MV-4-11 (cell line): ENCODE results near the gene PIGZ.

ENCODE experiments used
- DNase-seq: peaks from one replicate; lab custom pipeline; 2025; lab: John Stamatoyannopoulos, UW

PIGZ gene

GRCh38 chr3:196948442-196949284, 20.0 kb downstream of the PIGZ start:
- DNase-seq, result peak; percentile 4

GRCh38 chr3:196947860-196948441, 20.7 kb downstream of the PIGZ start:
- DNase-seq, result no peak

- peak; percentile 51 for DNase-seq
Measured at GRCh38 chr3:196947136-196947859, 21.3 kb downstream of the PIGZ start.

- DNase-seq, result peak; percentile 27
Measured at GRCh38 chr3:196944037-196944790, 24.4 kb downstream of the PIGZ start.

- DNase-seq, result no peak
Measured at GRCh38 chr3:196942915-196943277, 25.7 kb downstream of the PIGZ start.

- peak; percentile 97 for DNase-seq
Measured at GRCh38 chr3:196942226-196942914, 26.3 kb downstream of the PIGZ start, which contains the start of gene NCBP2. Gene NCBP2, minus strand, starts transcription at chr3:196942528. Its CDS starts 25 bp downstream, at chr3:196942503.

DNA sequence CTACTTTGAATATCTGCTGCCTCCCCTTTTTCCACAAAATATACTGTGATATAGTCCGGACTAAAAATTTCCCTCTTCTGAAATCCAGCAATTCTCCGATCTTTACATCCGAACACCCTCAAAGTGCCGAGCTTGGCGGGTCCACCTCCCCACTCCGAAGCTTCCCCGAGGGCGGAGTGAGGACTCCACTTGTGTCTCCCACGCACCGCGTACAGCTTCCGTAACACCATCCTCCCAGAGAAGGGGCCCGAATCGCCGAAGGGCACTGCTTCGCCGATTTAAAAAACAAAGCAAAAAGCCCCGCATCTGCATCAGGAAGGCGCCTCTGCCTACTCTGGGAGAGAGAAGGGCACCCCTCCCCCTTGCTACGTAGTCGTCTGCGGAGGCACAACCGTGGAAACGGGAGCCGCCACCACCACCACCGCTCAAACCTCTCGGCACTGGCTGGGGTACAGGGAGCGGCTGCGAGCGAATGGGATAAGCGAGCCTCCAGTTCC, 26.9 kb downstream of the PIGZ start:
- peak; percentile 64 for DNase-seq

DNA sequence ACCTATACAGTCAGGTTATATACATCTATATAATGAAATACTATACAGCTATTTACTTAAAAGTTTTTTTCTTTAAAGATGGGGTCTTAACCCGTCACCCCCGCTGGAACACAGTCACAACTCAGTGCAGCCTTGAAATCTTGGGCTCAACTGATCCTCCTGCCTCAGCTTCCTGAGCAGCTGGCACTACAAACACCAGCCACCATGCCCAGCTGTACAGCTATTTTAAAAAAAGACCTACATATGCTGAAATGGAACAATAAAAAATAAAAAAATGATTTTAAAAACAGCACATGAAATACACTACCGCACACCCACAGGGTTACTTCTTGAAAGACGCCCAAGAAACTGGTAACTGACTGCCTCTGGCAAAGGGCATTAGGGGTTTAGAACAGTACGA, 30.1 kb downstream of the PIGZ start:
- no peak for DNase-seq

GRCh38 chr3:196938124-196938523, 30.5 kb downstream of the PIGZ start:
- no peak for DNase-seq

GRCh38 chr3:196936288-196936687, 32.3 kb downstream of the PIGZ start:
- no peak for DNase-seq

- peak; percentile 78 for DNase-seq
Measured at GRCh38 chr3:196932600-196932999, 36.0 kb downstream of the PIGZ start.

- DNase-seq, result no peak
Measured at GRCh38 chr3:196931828-196932587, 36.6 kb downstream of the PIGZ start.

- DNase-seq, result no peak
Measured at GRCh38 chr3:196931157-196931556, 37.5 kb downstream of the PIGZ start.

DNA sequence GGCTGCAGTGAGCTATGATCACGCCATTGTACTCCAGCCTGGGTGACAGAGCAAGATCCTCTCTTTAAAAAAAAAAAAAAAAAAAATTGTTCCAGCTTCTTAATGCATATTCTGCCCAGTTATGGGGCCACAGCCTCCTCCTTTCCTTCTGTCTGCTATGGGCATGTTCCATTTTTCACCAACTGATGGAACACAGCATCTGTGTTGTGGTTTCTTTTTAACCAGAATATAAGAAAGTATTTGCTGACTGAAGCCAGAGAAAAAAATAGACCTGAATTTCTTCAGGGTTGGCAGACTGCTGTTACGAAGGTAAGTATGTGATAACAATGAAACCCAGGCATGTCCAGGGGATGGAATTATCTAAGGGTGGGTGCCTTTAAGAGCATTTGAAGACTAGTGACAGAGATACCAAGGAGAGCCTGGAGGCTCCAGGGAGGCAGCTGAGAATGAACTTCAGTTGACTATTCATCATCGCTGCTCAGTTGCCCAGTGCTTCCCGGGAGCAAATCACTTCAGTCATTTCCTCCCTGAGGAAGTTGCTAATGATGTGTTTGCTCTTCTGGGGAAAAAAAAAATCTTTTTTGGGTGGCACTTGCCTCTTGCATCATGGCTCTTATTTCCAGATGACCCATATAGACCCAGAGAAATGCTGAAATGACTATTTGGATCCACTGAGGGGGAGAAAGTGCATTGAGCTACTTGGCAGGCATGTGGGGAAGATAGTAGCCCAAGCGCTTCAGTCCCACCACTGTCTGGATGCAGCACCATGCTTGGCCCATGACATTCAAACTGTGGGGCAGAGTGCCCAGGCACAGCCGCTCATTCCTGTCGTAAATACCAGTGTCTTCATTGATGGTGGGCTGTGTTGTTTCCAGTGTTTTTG, 40.8 kb downstream of the PIGZ start:
- DNase-seq, result no peak

- peak; percentile 18 for DNase-seq
Measured at GRCh38 chr3:196920733-196921132, 47.9 kb downstream of the PIGZ start.

- DNase-seq, result no peak
Measured at GRCh38 chr3:196918968-196919367, 49.7 kb downstream of the PIGZ start.

GRCh38 chr3:196916995-196917394, 51.6 kb downstream of the PIGZ start:
- DNase-seq, result no peak

- DNase-seq, result no peak
Measured at GRCh38 chr3:196916221-196916620, 52.4 kb downstream of the PIGZ start.

DNA sequence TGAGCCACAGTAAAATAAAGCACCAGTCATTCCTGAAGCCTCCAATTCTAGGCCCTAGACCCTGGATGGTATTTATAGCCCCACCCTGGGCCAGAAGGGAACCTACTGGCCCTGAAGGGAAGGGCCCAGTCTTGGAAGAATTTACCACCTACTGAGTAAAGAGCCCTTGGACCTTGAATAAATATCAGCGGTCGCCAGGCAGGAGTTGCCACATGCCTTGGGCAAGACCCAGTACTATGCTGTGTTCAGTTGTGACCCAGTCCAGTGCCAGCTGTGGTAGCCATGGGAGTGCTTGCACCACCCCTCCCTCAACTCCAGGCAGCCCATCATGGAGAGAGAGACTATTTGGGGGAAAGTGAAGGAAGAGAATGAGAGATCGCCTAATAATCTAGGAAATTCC, 53.3 kb downstream of the PIGZ start:
- no peak for DNase-seq

GRCh38 chr3:196914866-196915265, 53.8 kb downstream of the PIGZ start:
- DNase-seq, result no peak
